ENCODE data around the gene TESK1.
A peak's percentile ranks its signal among the peaks of the same experiment; 100 is the strongest.
"Not testable (repeated sequence)": the region's sequence is repeated elsewhere in the genome, so short reads cannot be mapped to it uniquely, and the experiment has no call there.

Gene TESK1

GRCh38 chr9:35639631-35640030 lies 34.6 kb downstream of the TESK1 start:
- Mint-ChIP-seq H3K36me3 (ENCODE audit: low read depth) (peaks cover 18% of the 10 kb centered on the region), H3K27ac (peak overlapping the region; percentile 83), H3K9me3 (no peaks in the 10 kb centered on the region), H3K4me1 (ENCODE audit: low read depth) (peaks cover 73% of the 10 kb centered on the region), H3K27me3 (no peaks in the 10 kb centered on the region), H3K4me3 (peak overlapping the region; percentile 48)
- no peak for DNase-seq

GRCh38 chr9:35640431-35640830 lies 35.4 kb downstream of the TESK1 start:
- not testable (repeated sequence) for H3K9me3 Mint-ChIP-seq, H3K27me3 Mint-ChIP-seq, H3K4me3 Mint-ChIP-seq, H3K27ac Mint-ChIP-seq
- peaks cover 70% of the 10 kb centered on the region for H3K4me1 Mint-ChIP-seq (ENCODE audit: low read depth)
- peaks cover 19% of the 10 kb centered on the region for H3K36me3 Mint-ChIP-seq (ENCODE audit: low read depth)
- peak; percentile 18 for DNase-seq

GRCh38 chr9:35641478-35641877 lies 36.4 kb downstream of the TESK1 start:
- not testable (repeated sequence) for H3K9me3 Mint-ChIP-seq, H3K4me3 Mint-ChIP-seq, H3K27me3 Mint-ChIP-seq, H3K27ac Mint-ChIP-seq
- Mint-ChIP-seq H3K4me1 (ENCODE audit: low read depth) (peaks cover 68% of the 10 kb centered on the region), H3K36me3 (ENCODE audit: low read depth) (peaks cover 24% of the 10 kb centered on the region)
- peak; percentile 3 for DNase-seq

DNA sequence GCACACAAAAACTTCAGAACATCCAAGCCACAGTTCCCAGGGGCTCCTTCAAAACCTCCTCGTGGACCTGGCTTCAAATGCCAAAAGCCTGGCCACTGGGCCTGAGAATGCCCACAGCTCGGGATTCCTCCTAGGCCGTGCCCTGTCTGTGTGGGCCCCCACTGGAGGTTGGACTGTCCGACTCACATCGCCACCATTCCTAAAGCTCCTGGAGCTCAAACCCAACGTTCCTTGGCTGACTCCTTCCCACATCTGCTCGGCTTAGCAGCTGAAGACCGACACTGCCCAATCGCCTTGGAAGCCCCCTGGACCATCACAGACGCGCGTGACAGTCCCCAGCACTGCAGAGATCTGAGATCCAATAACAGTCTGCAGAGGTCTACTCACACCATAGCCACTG lies 38.0 kb downstream of the TESK1 start:
- H3K4me1 Mint-ChIP-seq (ENCODE audit: low read depth): peaks cover 65% of the 10 kb centered on the region
- H3K9me3 Mint-ChIP-seq: no peaks in the 10 kb centered on the region
- no peaks in the 10 kb centered on the region for H3K27me3 Mint-ChIP-seq
- no peak overlapping the region for H3K4me3 Mint-ChIP-seq
- H3K27ac Mint-ChIP-seq: peak overlapping the region; percentile 41
- DNase-seq: peak; percentile 12
- H3K36me3 Mint-ChIP-seq (ENCODE audit: low read depth): peaks cover 26% of the 10 kb centered on the region

- Mint-ChIP-seq H3K27ac (peak overlapping the region; percentile 91), H3K36me3 (ENCODE audit: low read depth) (peaks cover 25% of the 10 kb centered on the region), H3K4me3 (peak overlapping the region; percentile 84), H3K4me1 (ENCODE audit: low read depth) (peaks cover 69% of the 10 kb centered on the region)
- peak; percentile 32 for DNase-seq
- not testable (repeated sequence) for H3K9me3 Mint-ChIP-seq, H3K27me3 Mint-ChIP-seq
These were observed 40.7 kb downstream of the TESK1 start for GRCh38 chr9:35645736-35646135.

DNA sequence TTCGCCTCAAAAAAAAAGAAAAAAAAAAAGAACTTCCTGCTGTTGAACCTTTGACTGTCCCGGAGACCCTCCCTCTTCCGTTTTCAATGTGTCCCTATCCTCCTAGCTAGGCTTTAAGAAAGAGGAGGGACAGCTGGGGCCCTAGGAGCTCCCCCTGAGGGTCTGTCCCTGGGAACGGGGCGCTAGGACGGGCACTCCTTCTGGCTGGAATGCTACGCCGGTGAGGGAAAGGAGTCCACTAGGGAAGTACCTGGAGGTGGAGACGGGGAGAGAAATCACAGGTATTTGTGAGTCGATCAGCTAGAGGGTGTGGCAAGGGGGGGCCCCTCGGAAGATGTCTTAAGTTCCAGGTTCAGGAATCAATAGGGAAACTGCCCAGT lies 41.1 kb downstream of the TESK1 start:
- DNase-seq: no peak
- no peaks in the 10 kb centered on the region for H3K9me3 Mint-ChIP-seq
- H3K27me3 Mint-ChIP-seq: no peaks in the 10 kb centered on the region
- peak overlapping the region; percentile 84 for H3K4me3 Mint-ChIP-seq
- H3K27ac Mint-ChIP-seq: peak overlapping the region; percentile 91
- peaks cover 71% of the 10 kb centered on the region for H3K4me1 Mint-ChIP-seq (ENCODE audit: low read depth)
- H3K36me3 Mint-ChIP-seq (ENCODE audit: low read depth): peaks cover 21% of the 10 kb centered on the region

DNA sequence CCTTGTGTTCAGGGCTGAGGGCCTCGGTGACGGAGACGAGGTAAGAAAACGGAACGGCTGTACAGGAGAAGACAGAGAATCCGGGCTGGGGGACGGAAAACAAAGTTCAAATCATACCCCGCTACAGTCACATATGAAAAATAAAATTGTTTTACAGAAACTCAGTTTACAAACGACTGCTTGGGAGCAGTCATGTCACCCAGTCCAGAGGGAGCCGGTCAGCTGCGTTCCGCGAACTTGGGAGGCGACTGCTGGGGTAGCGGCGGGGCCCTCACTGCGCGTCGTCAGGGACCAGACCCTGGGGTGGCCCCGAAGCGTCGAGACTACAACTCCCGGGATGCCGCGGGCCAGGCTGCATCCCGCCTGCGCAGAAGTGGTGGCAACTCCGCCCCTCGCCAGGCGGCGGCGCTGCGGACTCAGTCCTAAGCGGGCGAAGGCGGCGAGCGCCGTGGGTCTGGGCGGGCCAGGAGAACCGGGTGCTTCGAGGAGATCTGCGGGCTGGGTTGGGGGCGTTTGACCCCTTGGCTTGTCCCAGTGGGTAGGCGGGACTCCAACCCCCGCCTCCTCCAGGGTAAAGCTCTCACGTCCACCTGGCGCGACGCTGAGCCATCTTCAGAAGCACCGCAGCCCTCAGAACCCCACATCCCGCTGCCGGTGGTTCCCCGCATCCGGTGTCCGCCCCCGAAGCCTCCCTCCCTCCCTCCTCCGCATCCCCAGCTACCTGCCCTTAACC lies 41.6 kb downstream of the TESK1 start:
- Mint-ChIP-seq H3K9me3 (no peaks in the 10 kb centered on the region), H3K36me3 (ENCODE audit: low read depth) (peaks cover 21% of the 10 kb centered on the region), H3K4me3 (peak overlapping the region; percentile 84), H3K27me3 (no peaks in the 10 kb centered on the region), H3K27ac (peak overlapping the region; percentile 91), H3K4me1 (ENCODE audit: low read depth) (peaks cover 72% of the 10 kb centered on the region)
- DNase-seq: peak; percentile 96

DNA sequence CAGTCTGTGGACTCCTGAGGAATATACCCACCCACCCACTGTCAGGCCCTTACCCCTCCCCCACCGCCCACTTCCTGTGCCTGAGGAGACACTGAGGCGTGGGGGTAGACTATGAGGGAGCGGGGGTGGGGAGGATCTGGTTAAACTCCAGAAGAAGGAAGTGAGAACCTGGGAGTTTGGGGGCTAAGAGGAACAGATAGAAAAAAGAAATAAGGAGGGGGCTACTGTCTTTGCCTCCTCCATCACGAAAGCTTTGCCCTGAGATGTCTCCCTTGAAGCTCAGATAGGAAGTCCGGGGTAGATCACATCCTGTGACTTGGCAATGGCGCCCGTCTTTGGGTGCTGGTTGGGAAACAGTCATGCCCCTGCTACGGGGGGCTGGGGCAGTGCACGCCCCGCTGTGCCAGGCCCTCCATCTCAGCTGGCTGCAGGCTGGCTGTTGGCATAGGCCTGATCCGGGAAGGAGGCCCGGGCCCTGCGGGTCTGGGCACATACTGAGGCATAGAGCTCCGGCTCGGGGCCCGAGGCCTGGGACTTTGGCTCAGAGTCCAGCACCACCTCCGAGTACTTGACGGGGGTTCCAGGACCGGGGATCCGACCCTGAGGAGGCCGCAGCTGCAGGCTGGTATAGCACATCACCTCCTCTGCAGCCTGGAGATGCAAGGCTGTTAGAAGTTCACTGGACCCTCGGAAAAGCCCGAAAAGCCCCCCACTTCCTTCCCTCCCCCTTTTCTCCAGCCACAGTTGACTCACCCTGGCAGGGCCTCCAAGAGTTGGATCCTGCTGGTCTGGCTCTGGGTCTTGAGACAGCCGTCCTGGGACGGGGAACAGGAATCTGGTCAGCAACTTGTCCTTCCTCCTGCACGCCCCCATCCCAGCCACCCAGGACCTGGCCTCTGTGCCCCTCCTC lies 44.6 kb downstream of the TESK1 start:
- peaks cover 11% of the 10 kb centered on the region for H3K36me3 Mint-ChIP-seq (ENCODE audit: low read depth)
- peak overlapping the region; percentile 94 for H3K27ac Mint-ChIP-seq
- H3K27me3 Mint-ChIP-seq: no peaks in the 10 kb centered on the region
- H3K4me1 Mint-ChIP-seq (ENCODE audit: low read depth): peaks cover 74% of the 10 kb centered on the region
- H3K9me3 Mint-ChIP-seq: no peaks in the 10 kb centered on the region
- H3K4me3 Mint-ChIP-seq: peak overlapping the region; percentile 85
- DNase-seq: peak; percentile 75

- Mint-ChIP-seq H3K27ac (peak within 1 kb of the TSS; percentile 94), H3K36me3 (ENCODE audit: low read depth) (peaks cover 11% of the 10 kb centered on the region), H3K4me3 (peak within 1 kb of the TSS; percentile 85), H3K27me3 (no peaks in the 10 kb centered on the region), H3K9me3 (no peaks in the 10 kb centered on the region), H3K4me1 (ENCODE audit: low read depth) (peaks cover 69% of the 10 kb centered on the region)
- peak; percentile 67 for DNase-seq
These were observed 45.5 kb downstream of the TESK1 start, which contains the start of gene SIT1 for GRCh38 chr9:35650341-35651158. TSS of gene SIT1 (minus strand) at chr9:35650931. CDS start at chr9:35650853, 78 bp downstream.

- Mint-ChIP-seq H3K9me3 (no peaks in the 10 kb centered on the region), H3K4me3 (peak overlapping the region; percentile 85), H3K27ac (peak overlapping the region; percentile 63), H3K4me1 (ENCODE audit: low read depth) (peaks cover 72% of the 10 kb centered on the region), H3K36me3 (ENCODE audit: low read depth) (peaks cover 4% of the 10 kb centered on the region), H3K27me3 (no peaks in the 10 kb centered on the region)
- DNase-seq: no peak
These were observed 47.1 kb downstream of the TESK1 start for GRCh38 chr9:35651956-35652828.

- Mint-ChIP-seq H3K27ac (no peak overlapping the region), H3K9me3 (no peaks in the 10 kb centered on the region), H3K4me1 (ENCODE audit: low read depth) (peaks cover 72% of the 10 kb centered on the region), H3K27me3 (peaks cover 1% of the 10 kb centered on the region), H3K36me3 (ENCODE audit: low read depth) (peaks cover 4% of the 10 kb centered on the region), H3K4me3 (no peak overlapping the region)
- DNase-seq: no peak
These were observed 47.8 kb downstream of the TESK1 start for GRCh38 chr9:35652829-35653209.

DNA sequence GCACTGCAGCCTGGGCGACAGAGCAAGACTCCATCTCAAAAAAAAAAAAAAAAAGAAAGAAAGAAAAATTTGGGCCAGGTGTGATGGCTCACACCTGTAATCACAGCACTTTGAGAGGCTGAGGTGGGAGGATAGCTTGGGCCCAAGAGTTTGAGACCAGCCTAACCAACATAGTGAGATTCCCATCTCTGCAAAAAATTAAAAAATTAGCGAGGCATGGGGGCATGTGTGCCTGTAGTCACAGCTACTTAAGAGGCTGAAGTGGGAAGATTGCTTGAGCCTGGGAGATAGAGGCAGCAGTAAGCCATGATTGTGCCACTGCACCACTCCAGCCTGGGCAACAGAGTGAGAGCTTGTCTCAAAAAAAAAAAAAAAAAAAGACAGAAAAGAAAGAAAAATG lies 48.5 kb downstream of the TESK1 start:
- peaks cover 8% of the 10 kb centered on the region for H3K36me3 Mint-ChIP-seq (ENCODE audit: low read depth)
- H3K27ac Mint-ChIP-seq: peak overlapping the region; percentile 14
- peaks cover 66% of the 10 kb centered on the region for H3K4me1 Mint-ChIP-seq (ENCODE audit: low read depth)
- H3K9me3 Mint-ChIP-seq: no peaks in the 10 kb centered on the region
- DNase-seq: no peak
- H3K27me3 Mint-ChIP-seq: peaks cover 3% of the 10 kb centered on the region
- no peak overlapping the region for H3K4me3 Mint-ChIP-seq

GRCh38 chr9:35656348-35656747 lies 51.3 kb downstream of the TESK1 start:
- DNase-seq: no peak
- Mint-ChIP-seq H3K27me3 (peaks cover 3% of the 10 kb centered on the region), H3K4me1 (ENCODE audit: low read depth) (peaks cover 66% of the 10 kb centered on the region), H3K36me3 (ENCODE audit: low read depth) (peaks cover 29% of the 10 kb centered on the region), H3K9me3 (no peaks in the 10 kb centered on the region), H3K4me3 (peak overlapping the region; percentile 4), H3K27ac (no peak overlapping the region)
